Measurements from ENCODE around the gene OMG.
"Not testable (repeated sequence)": the region's sequence is repeated elsewhere in the genome, so short reads cannot be mapped to it uniquely, and the experiment has no call there.

The OMG gene

DNA sequence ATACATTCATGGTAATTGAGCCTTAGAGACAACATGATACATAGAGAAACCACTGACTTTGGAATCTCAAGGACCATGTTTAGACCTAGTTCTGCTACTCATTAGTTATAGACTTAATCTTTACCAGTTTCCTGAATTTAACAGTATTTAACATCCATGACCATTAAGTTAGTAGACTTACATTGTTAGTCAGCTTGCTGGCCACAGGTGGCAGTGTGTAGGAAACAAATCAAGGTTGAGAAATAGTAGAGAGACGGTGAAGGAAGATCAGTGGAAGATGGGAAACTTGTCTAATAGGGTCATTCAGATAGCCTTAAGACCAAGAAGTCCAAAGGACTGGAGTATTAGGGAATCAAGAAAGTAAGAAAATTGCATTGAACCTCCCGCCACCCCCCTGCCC is 31.0 kb downstream of the OMG start:
- TF ChIP-seq EZH2 (IDR thresholded peaks at IDR 0.05) (no peak), POLR2AphosphoS5 (IDR thresholded peaks at IDR 0.05; ENCODE audit: borderline replicate concordance, low read depth, low read length) (no peak), FOXP2 (optimal IDR thresholded peaks at IDR 0.05; ENCODE audit: control extremely low read depth, extremely low read length, insufficient read depth) (no peak)
- no peak for DNase-seq (ENCODE audit: low read depth, low spot score)

GRCh38 chr17:31262923-31263322 is 34.1 kb downstream of the OMG start:
- peaks cover 54% of the 10 kb centered on the region for H3K36me3 ChIP-seq (ENCODE audit: insufficient read depth, low read length)
- H3K4me3 ChIP-seq; H3K9ac ChIP-seq (ENCODE audit: insufficient read length); H3K9me3 ChIP-seq (ENCODE audit: low read depth, low read length); H3K27ac ChIP-seq; DNase-seq (ENCODE audit: low read depth, low spot score): not testable (repeated sequence)

More for the DNA sequence above, 31.0 kb downstream of the OMG start:
- peaks cover 59% of the 10 kb centered on the region for H3K36me3 ChIP-seq (ENCODE audit: insufficient read depth, low read length)
- H3K9ac ChIP-seq (ENCODE audit: insufficient read length): no peak overlapping the region
- H3K4me3 ChIP-seq: no peak overlapping the region
- no peak overlapping the region for H3K27ac ChIP-seq
- no peaks in the 10 kb centered on the region for H3K9me3 ChIP-seq (ENCODE audit: low read depth, low read length)

DNA sequence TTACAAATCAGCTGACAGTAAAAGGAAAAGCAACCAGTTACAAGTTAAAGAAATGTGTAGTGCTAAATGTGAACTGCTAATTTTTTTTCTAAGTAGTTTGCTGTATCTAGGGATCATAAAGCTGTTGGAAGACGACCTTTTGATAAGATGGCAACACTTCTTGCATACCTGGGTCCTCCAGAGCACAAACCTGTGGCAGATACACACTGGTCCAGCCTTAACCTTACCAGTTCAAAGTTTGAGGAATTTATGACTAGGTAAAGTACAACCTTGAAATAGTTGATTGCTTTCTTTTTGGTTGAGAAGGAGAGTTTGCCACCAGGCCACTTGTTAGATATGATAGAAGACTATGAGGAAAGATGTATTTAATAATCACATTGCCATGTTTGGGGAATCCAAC is 35.4 kb downstream of the OMG start:
- H3K36me3 ChIP-seq (ENCODE audit: insufficient read depth, low read length): peaks cover 45% of the 10 kb centered on the region
- no peak overlapping the region for H3K9ac ChIP-seq (ENCODE audit: insufficient read length)
- no peak overlapping the region for H3K27ac ChIP-seq
- TF ChIP-seq POLR2AphosphoS5 (IDR thresholded peaks at IDR 0.05; ENCODE audit: borderline replicate concordance, low read depth, low read length) (no peak), FOXP2 (optimal IDR thresholded peaks at IDR 0.05; ENCODE audit: control extremely low read depth, extremely low read length, insufficient read depth) (no peak), EZH2 (IDR thresholded peaks at IDR 0.05) (no peak)
- DNase-seq (ENCODE audit: low read depth, low spot score): no peak
- no peaks in the 10 kb centered on the region for H3K9me3 ChIP-seq (ENCODE audit: low read depth, low read length)
- no peak overlapping the region for H3K4me3 ChIP-seq

GRCh38 chr17:31260151-31260550 is 36.9 kb downstream of the OMG start:
- no peak for DNase-seq (ENCODE audit: low read depth, low spot score)
- no peak overlapping the region for H3K27ac ChIP-seq
- no peaks in the 10 kb centered on the region for H3K9me3 ChIP-seq (ENCODE audit: low read depth, low read length)
- no peak overlapping the region for H3K4me3 ChIP-seq
- peaks cover 31% of the 10 kb centered on the region for H3K36me3 ChIP-seq (ENCODE audit: insufficient read depth, low read length)
- H3K9ac ChIP-seq (ENCODE audit: insufficient read length): no peak overlapping the region
- TF ChIP-seq POLR2AphosphoS5 (IDR thresholded peaks at IDR 0.05; ENCODE audit: borderline replicate concordance, low read depth, low read length): no peak
- TF ChIP-seq EZH2 (IDR thresholded peaks at IDR 0.05): no peak
- no peak for TF ChIP-seq FOXP2 (optimal IDR thresholded peaks at IDR 0.05; ENCODE audit: control extremely low read depth, extremely low read length, insufficient read depth)

- peak overlapping the region; percentile 26 for H3K4me3 ChIP-seq
- DNase-seq (ENCODE audit: low read depth, low spot score): peak; percentile 50
- TF ChIP-seq POLR2AphosphoS5 (IDR thresholded peaks at IDR 0.05; ENCODE audit: borderline replicate concordance, low read depth, low read length): no peak
- no peak for TF ChIP-seq EZH2 (IDR thresholded peaks at IDR 0.05)
- TF ChIP-seq FOXP2 (optimal IDR thresholded peaks at IDR 0.05; ENCODE audit: control extremely low read depth, extremely low read length, insufficient read depth): no peak
- H3K36me3 ChIP-seq (ENCODE audit: insufficient read depth, low read length): peaks cover 24% of the 10 kb centered on the region
- peak overlapping the region; percentile 82 for H3K27ac ChIP-seq
- no peaks in the 10 kb centered on the region for H3K9me3 ChIP-seq (ENCODE audit: low read depth, low read length)
- no peak overlapping the region for H3K9ac ChIP-seq (ENCODE audit: insufficient read length)
These were observed 40.1 kb downstream of the OMG start for GRCh38 chr17:31256936-31257335.

GRCh38 chr17:31254654-31255053 is 42.4 kb downstream of the OMG start:
- H3K4me3 ChIP-seq: 0 out of 2 replicates have a peak overlapping the region, but pooled peaks have one; percentile 3
- no peaks in the 10 kb centered on the region for H3K9me3 ChIP-seq (ENCODE audit: low read depth, low read length)
- H3K27ac ChIP-seq: peak overlapping the region; percentile 51
- peaks cover 8% of the 10 kb centered on the region for H3K36me3 ChIP-seq (ENCODE audit: insufficient read depth, low read length)
- TF ChIP-seq EZH2 (IDR thresholded peaks at IDR 0.05): no peak
- no peak for TF ChIP-seq FOXP2 (optimal IDR thresholded peaks at IDR 0.05; ENCODE audit: control extremely low read depth, extremely low read length, insufficient read depth)
- TF ChIP-seq POLR2AphosphoS5 (IDR thresholded peaks at IDR 0.05; ENCODE audit: borderline replicate concordance, low read depth, low read length): no peak
- H3K9ac ChIP-seq (ENCODE audit: insufficient read length): no peak overlapping the region
- no peak for DNase-seq (ENCODE audit: low read depth, low spot score)

GRCh38 chr17:31252741-31253140 is 44.3 kb downstream of the OMG start:
- DNase-seq (ENCODE audit: low read depth, low spot score): no peak

DNA sequence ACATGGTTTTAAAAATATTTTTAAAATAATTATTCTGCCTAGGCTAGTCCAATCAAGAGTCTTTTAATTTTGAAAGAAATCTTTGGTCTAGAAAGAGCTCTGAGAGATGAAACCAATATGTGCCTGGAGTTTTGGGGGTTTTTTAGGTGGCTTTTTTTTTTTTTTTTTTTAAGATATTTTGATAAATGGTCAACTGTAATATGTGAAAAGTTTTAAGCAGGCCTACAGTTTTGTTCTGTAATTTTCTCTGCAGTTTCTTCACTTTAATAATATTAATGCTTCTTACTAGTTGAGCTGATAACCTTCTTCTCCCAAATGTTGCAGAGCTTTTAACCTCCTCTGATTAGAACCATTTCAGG is 45.1 kb downstream of the OMG start:
- Histone ChIP-seq H3K27ac (no peak overlapping the region), H3K9me3 (ENCODE audit: low read depth, low read length) (no peaks in the 10 kb centered on the region), H3K36me3 (ENCODE audit: insufficient read depth, low read length) (no peaks in the 10 kb centered on the region), H3K9ac (ENCODE audit: insufficient read length) (no peak overlapping the region), H3K4me3 (no peak overlapping the region)
- DNase-seq (ENCODE audit: low read depth, low spot score): no peak
- TF ChIP-seq FOXP2 (optimal IDR thresholded peaks at IDR 0.05; ENCODE audit: control extremely low read depth, extremely low read length, insufficient read depth) (no peak), POLR2AphosphoS5 (IDR thresholded peaks at IDR 0.05; ENCODE audit: borderline replicate concordance, low read depth, low read length) (no peak), EZH2 (IDR thresholded peaks at IDR 0.05) (no peak)

More at GRCh38 chr17:31252741-31253140, 44.3 kb downstream of the OMG start:
- Histone ChIP-seq H3K9me3 (ENCODE audit: low read depth, low read length) (no peaks in the 10 kb centered on the region), H3K36me3 (ENCODE audit: insufficient read depth, low read length) (no peaks in the 10 kb centered on the region), H3K4me3 (no peak overlapping the region), H3K9ac (ENCODE audit: insufficient read length) (no peak overlapping the region), H3K27ac (no peak overlapping the region)
- TF ChIP-seq FOXP2 (optimal IDR thresholded peaks at IDR 0.05; ENCODE audit: control extremely low read depth, extremely low read length, insufficient read depth) (no peak), EZH2 (IDR thresholded peaks at IDR 0.05) (no peak), POLR2AphosphoS5 (IDR thresholded peaks at IDR 0.05; ENCODE audit: borderline replicate concordance, low read depth, low read length) (no peak)
